Myometrial cell (primary cell): ENCODE data around the gene HTR6. TPM values are rescaled to one million over a fixed set of nuclear protein-coding genes. Genes with fewer than 3 reads are reported as not detected.

Source experiments
- total RNA-seq: library from RNA; depleted of rRNA; stranded (reverse); fragments of >200 nt; gene quantifications from 2 replicates; pipeline ENCODE4 v1.2.3, GENCODE V29; 2015

HTR6 gene
- total RNA-seq, result not detected in 2 replicates

GRCh38 chr1:19664453-19665185 is at the start of gene HTR6:
HTR6 (plus strand) TSS chr1:19664875; CDS start chr1:19665754, 879 bp downstream.

DNA sequence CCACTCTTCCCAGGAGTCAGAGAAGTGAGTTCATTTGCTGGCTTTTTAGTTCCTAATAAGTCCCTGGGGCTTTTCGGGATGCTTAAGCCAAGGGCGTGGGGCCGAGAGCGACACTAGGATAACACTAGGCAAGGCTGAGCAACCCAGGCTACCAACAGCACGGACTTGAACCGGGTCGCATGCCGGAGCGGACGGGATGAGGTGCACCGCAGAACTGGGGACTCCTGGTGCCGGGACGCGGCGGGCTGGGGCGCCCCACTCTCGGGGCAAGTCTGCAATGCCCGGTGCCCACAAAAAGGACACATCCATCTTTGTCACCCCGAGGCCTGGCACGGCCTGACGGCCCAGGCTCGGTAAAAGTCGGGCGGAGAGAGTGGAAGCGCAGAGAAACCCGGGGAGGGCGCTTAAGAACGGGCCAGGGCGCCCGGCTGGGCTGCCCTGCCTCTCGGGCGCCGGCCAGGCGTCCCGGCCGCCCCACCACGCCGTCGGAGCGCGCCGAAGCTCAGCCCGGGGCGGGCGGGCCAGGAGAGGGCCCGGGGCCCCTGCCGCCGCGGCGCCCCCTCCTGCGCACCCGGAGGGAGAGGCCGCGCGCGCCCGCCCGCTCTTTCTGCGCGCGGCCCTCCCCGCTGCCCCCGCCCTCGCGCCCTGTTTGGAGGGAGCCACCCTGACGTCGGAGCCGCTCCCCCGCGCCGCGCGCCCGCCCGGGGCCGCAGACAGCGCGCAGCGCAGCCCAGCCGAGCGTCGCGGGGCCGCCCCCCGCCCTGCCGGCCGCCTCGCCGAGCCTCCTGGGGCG is 20.9 kb upstream of the HTR6 start, which contains the start of gene NBL1:
TSS of gene NBL1 (plus strand) at position 710 of the 793 bp plus-strand sequence. CDS start 10,720 bp downstream, outside the sequence.

Other genes with a start within 250 kb of the HTR6 start
- 91.4 and 154 TPM in 2 replicates for gene CAPZB, start 179.3 kb upstream of the HTR6 start, total RNA-seq
- 110 and 152 TPM in 2 replicates for gene NBL1, start 20.6 kb upstream of the HTR6 start, total RNA-seq
- 12.1 and 15.1 TPM in 2 replicates for gene TMCO4, start 135.0 kb downstream of the HTR6 start, total RNA-seq
- not detected in 2 replicates for gene RNF186, start 150.4 kb downstream of the HTR6 start, total RNA-seq
- gene OTUD3, start 217.5 kb downstream of the HTR6 start, total RNA-seq, result 0.86 and 1.2 TPM in 2 replicates